NK-92 (cell line): ENCODE results near the gene BRSK2.
"Not testable (repeated sequence)": the region's sequence is repeated elsewhere in the genome, so short reads cannot be mapped to it uniquely, and the experiment has no call there.

Experiments used
- DNase-seq: peaks from one replicate; lab custom pipeline; 2025; ENCODE audit not compliant: unreplicated experiment; lab: John Stamatoyannopoulos, UW

Gene BRSK2

GRCh38 chr11:1353383-1354124 lies 36.2 kb upstream of the BRSK2 start:
- no peak for DNase-seq

DNA sequence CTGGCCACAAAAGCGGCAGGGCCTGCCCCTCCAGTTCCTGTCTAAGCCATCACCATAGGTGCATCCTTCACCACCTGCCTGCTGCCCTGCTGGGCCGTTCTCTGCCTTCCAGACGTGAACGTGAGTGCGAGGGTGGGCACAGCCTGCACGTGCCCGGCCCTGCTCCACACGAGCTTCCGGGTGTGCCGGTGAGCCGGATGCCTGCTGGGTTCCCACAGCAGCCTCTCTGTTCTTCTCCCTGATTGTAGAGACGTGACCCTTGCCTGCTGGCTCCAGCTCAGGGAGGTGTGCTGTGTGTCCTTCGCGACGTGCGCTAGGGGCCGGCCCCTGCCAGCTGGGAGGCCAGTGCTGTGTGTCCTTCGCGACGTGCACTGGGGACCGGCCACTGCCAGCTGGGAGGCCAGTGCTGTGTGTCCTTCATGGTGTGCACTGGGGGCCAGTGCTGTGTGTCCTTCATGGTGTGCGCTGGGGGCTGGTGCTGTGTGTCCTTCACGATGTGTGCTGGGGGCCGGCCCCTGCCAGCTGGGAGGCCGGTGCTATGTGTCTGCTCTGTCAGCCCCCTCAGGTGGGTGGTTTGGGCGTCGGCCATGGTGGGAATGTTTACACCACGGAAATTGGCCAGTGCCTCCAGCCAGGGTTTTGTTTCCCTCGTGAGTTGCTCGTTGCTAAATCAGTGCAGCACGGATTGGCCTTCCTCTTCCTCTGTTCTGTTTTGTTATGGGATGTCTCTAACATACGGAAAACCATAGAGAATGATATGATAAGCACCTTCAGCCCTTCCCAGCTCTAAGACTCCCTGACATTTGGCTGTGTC lies 35.4 kb upstream of the BRSK2 start:
- DNase-seq: no peak

DNA sequence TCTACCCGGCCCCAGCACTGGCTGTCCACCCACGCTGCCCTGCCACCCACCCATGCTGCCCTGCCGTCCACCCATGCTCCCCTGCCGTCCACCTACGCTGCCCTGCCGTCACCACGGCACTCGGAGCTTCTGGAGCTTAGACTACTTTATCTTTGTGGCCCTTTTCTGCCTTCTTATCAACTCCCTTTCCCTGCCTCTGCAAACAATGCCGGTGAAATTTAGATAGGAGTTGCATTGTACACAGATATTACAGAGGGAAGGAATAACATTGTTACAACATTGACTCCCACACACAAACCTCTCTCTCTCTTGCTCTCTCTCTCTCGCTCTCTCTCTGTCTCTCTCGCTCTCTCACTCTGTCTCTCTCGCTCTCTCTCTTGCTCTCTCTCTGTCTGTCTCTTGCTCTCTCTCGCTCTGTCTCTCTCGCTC lies 33.7 kb upstream of the BRSK2 start:
- no peak for DNase-seq

DNA sequence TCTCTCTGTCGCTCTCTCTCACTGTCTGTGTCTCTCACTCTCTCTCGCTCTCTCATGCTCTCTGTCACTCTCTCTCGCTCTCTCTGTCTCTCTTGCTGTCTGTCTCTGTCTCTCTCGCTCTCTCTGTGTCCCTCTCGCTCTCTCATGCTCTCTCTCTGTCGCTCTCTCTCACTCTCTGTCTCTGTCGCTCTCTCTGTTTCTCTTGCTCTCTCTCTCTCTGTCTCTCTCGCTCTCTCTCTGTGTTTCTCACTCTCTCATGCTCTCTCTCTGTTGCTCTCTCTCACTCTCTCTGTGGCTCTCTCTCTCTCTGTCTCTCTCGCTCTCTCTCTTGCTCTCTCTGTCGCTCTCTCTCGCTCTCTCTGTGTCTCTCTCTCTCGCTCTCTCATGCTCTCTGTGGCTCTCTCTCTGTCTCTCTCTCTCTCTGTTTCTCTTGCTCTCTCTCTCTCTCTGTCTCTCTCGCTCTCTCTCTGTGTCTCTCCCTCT lies 33.2 kb upstream of the BRSK2 start:
- DNase-seq: no peak

DNA sequence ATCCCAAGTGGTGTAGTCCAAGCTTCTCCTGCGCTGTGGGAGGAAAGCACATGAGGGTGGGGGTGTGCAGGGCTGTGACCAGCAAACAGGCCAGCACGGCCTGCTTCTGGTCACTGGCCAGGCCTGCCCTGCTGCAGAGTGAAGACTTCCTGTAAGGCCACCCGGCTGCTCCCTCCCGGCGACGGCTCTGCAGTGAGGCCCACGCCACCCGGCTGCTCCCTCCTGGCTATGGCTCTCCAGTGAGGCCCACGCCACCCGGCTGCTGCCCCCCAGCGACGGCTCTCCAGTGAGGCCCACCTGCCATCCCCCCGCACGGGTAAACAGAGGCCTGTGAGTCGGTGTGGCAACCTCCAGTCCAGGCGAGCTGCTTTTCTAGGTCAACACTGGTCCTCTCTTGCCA lies 31.4 kb upstream of the BRSK2 start:
- no peak for DNase-seq

DNA sequence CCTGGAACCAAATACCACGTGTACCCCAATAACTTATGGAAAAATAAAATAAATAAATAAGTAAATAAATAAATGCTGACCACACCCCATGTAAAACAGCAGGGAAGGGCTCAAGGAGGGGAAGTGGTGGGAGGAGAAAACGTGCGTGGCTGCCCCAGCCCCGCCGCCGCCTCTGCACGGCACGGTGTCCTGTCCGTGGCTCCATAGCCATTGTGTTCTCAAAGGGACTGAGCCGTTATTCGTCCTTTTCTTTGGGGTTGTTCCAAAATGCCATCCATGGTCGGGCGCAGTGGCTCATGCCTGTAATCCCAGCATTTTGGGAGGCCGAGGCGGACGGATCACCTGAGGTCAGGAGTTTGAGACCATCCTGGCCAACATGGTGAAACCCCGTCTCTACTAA lies 30.8 kb upstream of the BRSK2 start:
- not testable (repeated sequence) for DNase-seq

DNA sequence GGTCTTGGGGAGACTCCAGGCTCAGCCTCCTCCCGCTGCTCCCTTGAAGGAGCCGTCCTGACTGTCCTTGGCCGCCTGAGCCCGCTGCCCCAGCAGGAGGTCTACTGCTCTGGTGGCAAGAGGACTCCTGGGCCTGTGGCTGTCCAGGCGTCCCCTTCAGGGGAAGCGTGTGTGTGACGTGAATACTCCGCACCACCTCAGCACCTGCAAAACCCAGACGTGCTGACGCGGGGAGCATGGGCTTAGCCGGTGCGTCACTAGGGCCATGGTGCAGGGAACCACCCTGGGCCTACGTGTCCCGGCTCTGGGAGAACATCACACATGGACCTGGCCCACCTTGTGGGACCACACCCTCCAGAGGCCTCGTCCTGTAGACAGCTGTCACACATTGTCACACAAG lies 30.2 kb upstream of the BRSK2 start:
- DNase-seq: no peak

DNA sequence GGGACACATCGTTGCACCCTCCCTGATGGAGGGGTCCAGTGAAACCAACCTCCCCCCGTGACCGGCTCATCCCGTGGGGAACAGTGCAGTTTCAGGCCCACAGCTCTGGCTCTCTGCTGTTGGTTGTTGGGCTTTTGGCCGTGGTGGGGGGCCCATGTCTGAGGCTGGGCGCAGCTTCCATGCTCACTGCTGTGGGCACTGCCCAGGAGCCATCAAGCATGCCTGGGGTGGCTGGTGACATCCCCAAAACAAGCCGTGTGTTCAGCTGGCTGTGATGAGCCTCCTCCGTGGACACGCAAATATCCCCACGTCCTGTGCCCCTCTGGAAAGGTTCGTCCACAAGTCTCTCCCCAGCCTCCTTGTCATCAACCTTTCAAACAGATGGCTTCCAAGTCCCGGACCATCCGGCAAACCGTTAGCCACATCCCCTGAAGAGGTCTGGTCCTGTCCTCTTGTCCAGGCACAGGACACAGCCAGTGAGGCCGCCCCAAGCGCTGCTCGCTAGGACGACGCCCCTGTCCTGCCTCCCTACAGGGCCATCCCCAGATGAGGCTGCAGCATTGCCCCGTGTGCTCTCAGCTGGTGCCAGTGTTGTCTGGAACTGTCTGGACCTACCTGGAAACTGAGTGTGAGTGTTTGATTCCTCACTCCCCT lies 29.4 kb upstream of the BRSK2 start:
- DNase-seq: no peak

GRCh38 chr11:1360835-1361357 lies 28.8 kb upstream of the BRSK2 start:
- DNase-seq: no peak

- DNase-seq: no peak
Observed at GRCh38 chr11:1361882-1362281, 27.9 kb upstream of the BRSK2 start.

DNA sequence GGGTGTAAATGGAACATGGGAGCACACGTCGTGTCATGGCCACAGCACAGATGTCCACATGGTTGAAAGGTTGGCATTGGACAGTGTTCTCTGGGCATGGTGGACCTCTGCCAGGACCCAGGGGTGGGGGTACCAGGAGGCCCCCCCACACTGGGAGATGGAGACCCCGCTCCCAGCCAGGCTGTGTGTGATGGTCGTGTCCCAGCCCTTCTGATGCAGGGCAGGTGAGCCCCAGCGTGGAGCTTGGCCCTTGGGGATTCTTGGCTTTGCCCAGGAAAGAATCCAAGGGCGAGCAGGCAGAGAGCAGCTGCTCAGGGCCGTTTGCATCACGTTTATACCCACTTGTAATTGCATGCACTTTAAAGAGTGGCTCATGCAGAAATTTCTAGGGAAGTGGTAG lies 22.0 kb upstream of the BRSK2 start:
- DNase-seq: no peak

- DNase-seq: no peak
Observed at GRCh38 chr11:1368216-1368615, 21.5 kb upstream of the BRSK2 start.

DNA sequence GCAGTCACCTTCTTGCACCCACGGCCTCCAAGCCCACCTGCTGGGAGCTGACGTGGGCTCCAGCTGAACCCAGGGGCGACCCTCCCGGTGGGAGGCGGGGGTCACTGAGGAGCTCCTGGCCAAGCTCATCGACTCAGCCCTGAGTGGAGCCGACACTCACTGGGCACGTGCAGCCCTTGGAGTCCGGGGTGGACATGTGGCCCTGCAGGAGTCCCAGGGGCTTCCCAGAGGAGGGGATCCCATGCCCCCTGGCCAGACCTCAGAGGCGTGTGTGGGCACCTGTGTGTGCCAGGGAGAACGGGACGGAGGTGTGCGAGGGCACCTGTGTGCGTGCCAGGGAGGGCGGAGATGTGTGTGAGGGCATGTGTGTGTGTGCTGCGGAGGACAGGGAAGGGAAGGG lies 20.8 kb upstream of the BRSK2 start:
- DNase-seq: no peak

GRCh38 chr11:1369371-1370005 lies 20.2 kb upstream of the BRSK2 start:
- DNase-seq: no peak

- no peak for DNase-seq
Observed at GRCh38 chr11:1370186-1371025, 19.3 kb upstream of the BRSK2 start.

GRCh38 chr11:1371026-1371325 lies 18.8 kb upstream of the BRSK2 start:
- DNase-seq: no peak

- DNase-seq: no peak
Observed at GRCh38 chr11:1371377-1371776, 18.4 kb upstream of the BRSK2 start.

GRCh38 chr11:1371836-1372465 lies 17.8 kb upstream of the BRSK2 start:
- no peak for DNase-seq

GRCh38 chr11:1372660-1373059 lies 17.1 kb upstream of the BRSK2 start:
- no peak for DNase-seq
